ENCODE measurements around the gene MTMR2. TPM values are rescaled to one million over a fixed set of nuclear protein-coding genes. Genes with fewer than 3 reads are reported as not detected.

The MTMR2 gene
- total and polyA plus RNA-seq, 2 of the 13 experiments (the other 11 are each of a cell fraction or from before 2014, with no cell fraction given) = 12.7 to 22.3 TPM

- no peak for TF ChIP-seq ATAD3A (CRISPR knock-in tag; IDR thresholded peaks at IDR 0.05)
- no peak for TF ChIP-seq ZNF839 (CRISPR knock-in tag; IDR thresholded peaks at IDR 0.05; ENCODE audit: borderline replicate concordance)
- TF ChIP-seq NCOR1 (IDR thresholded peaks at IDR 0.05; ENCODE audit: borderline replicate concordance, low read length) = no peak
- no peak for TF ChIP-seq THAP7 (CRISPR knock-in tag; IDR thresholded peaks at IDR 0.05)
- TF ChIP-seq NCOA1 (CRISPR knock-in tag; IDR thresholded peaks at IDR 0.05) = peak; percentile 82; the same call in 1 of the 2 replicates
- TF ChIP-seq TCF7 (IDR thresholded peaks at IDR 0.05; ENCODE audit: low read depth) = no peak
- no peak for TF ChIP-seq MAFG (CRISPR knock-in tag; IDR thresholded peaks at IDR 0.05)
- no peak for TF ChIP-seq ZEB1 (IDR thresholded peaks at IDR 0.05; ENCODE audit: insufficient replicate concordance, low read depth)
- no peak for TF ChIP-seq ZBTB1 (CRISPR knock-in tag; IDR thresholded peaks at IDR 0.05; ENCODE audit: borderline replicate concordance)
- TF ChIP-seq ZNF761 (CRISPR knock-in tag; conservative IDR thresholded peaks at IDR 0.05) = 0 out of 2 replicates have a peak, but pooled peaks have one; percentile 17
- TF ChIP-seq PRMT3 (CRISPR knock-in tag; IDR thresholded peaks at IDR 0.05; ENCODE audit: borderline replicate concordance, low read depth) = no peak
- TF ChIP-seq PAX8 (CRISPR knock-in tag; IDR thresholded peaks at IDR 0.05; ENCODE audit: borderline replicate concordance) = no peak
- TF ChIP-seq CBX1 (IDR thresholded peaks at IDR 0.05; ENCODE audit: low read depth) = no peak
- 0 out of 2 replicates have a peak, but pooled peaks have one; percentile 27 for TF ChIP-seq DZIP1 (CRISPR knock-in tag; IDR thresholded peaks at IDR 0.05)
- TF ChIP-seq HOXA3 (CRISPR knock-in tag; IDR thresholded peaks at IDR 0.05) = peak; percentile 89
- TF ChIP-seq CERS6 (CRISPR knock-in tag; IDR thresholded peaks at IDR 0.05) = no peak
- no peak for TF ChIP-seq ZNF512 (CRISPR knock-in tag; IDR thresholded peaks at IDR 0.05)
- no peak for TF ChIP-seq ZNF607 (CRISPR knock-in tag; IDR thresholded peaks at IDR 0.05; ENCODE audit: borderline replicate concordance)
- 0 out of 2 replicates have a peak, but pooled peaks have one; percentile 49 for TF ChIP-seq ZFP41 (CRISPR knock-in tag; IDR thresholded peaks at IDR 0.05; ENCODE audit: borderline replicate concordance)
- 0 out of 2 replicates have a peak, but pooled peaks have one; percentile 6 for TF ChIP-seq ZNF598 (CRISPR knock-in tag; IDR thresholded peaks at IDR 0.05; ENCODE audit: borderline replicate concordance)
- no peak for TF ChIP-seq ZNF430 (CRISPR knock-in tag; IDR thresholded peaks at IDR 0.05)
- TF ChIP-seq HNRNPH1 (optimal IDR thresholded peaks at IDR 0.05; ENCODE audit: low read depth, low read length) = no peak
- TF ChIP-seq DRAP1 (CRISPR knock-in tag; IDR thresholded peaks at IDR 0.05) = 0 out of 2 replicates have a peak, but pooled peaks have one; percentile 43
- peak; percentile 56 for TF ChIP-seq AGO2 (optimal IDR thresholded peaks at IDR 0.05; ENCODE audit: low read depth, low read length)
Measured at GRCh38 chr11:95790123-95790932, 133.6 kb downstream of the MTMR2 start, which contains the start of gene CEP57 (continued).

Data from HepG2 (cell line).